HEK293 (cell line): Measurements from ENCODE around the gene ZBTB44.
"Not testable (repeated sequence)": the region's sequence is repeated elsewhere in the genome, so short reads cannot be mapped to it uniquely, and the experiment has no call there.

Source experiments
- CTCF ChIA-PET: fragments of 350-600 bp; formaldehyde crosslinking; extraction: SDS; loops from one replicate; lab custom pipeline; 2021; ENCODE audit warnings: antibody characterized with exemption; lab: Yijun Ruan, JAX
- POLR2A ChIA-PET: fragments of 300-600 bp; formaldehyde crosslinking; extraction: SDS; loops from one replicate; lab custom pipeline; 2020; ENCODE audit warnings: antibody characterized with exemption, inconsistent platforms; lab: Yijun Ruan, JAX
- H3K27ac ChIP-seq: fragments of 200-500 bp; sonication (Bioruptor generic); 2 replicates; pipeline ENCODE4 v1.5.1; 2014; ENCODE audit warnings: low read depth, low read length, control low read depth, inconsistent platforms; ENCODE audit errors: extremely low read depth
- H3K36me3 ChIP-seq, 2 experiments: fragments of 200-500 bp in 1 of 2; sonication (Bioruptor generic) in 1 of 2; 1 replicate in 1 of 2; 2 replicates in 1 of 2; pipeline ENCODE4 v1.5.1; 2014 to 2017; ENCODE audit warnings: inconsistent platforms in 2 of 2, low read length in 2 of 2; ENCODE audit not compliant: control insufficient read depth in 2 of 2, insufficient read depth in 1 of 2
- H3K4me1 ChIP-seq: fragments of 200-500 bp; sonication (Bioruptor generic); 2 replicates; pipeline ENCODE4 v1.5.1; 2014; ENCODE audit warnings: mild to moderate bottlenecking, low read length, inconsistent platforms; ENCODE audit not compliant: control insufficient read depth, insufficient read depth
- H3K4me3 ChIP-seq: 2 replicates; pipeline ENCODE4 v1.5.1; 2011; ENCODE audit warnings: low read depth, mild to moderate bottlenecking, control low read depth, low read length, moderate library complexity
- H3K9me3 ChIP-seq: fragments of 200-500 bp; sonication (Bioruptor generic); 2 replicates; pipeline ENCODE4 v1.5.1; 2014; ENCODE audit warnings: low read depth, low read length, inconsistent platforms; ENCODE audit not compliant: control insufficient read depth, insufficient read depth
- EGR2 ChIP-seq: fragments of 450-650 bp; formaldehyde crosslinking; IDR thresholded peaks from 2 replicates; pipeline ENCODE4 v1.5.1; 2016; ENCODE audit warnings: low read depth, missing biosample characterization, missing genetic modification characterization
- HOXC10 ChIP-seq: sonication (generic); formaldehyde crosslinking; IDR thresholded peaks from 2 replicates; pipeline ENCODE4 v1.8.1; 2023; ENCODE audit warnings: mild to moderate bottlenecking, missing genetic modification reagents
- MYNN ChIP-seq: fragments of 450-650 bp; formaldehyde crosslinking; IDR thresholded peaks from 2 replicates; pipeline ENCODE4 v1.5.1; 2016; ENCODE audit warnings: missing biosample characterization, missing genetic modification characterization, borderline replicate concordance
- REPIN1 ChIP-seq: fragments of 450-650 bp; formaldehyde crosslinking; IDR thresholded peaks from 2 replicates; pipeline ENCODE4 v1.5.1; 2017; ENCODE audit warnings: missing biosample characterization, missing genetic modification characterization, low read depth
- ZBTB7A ChIP-seq: fragments of 450-650 bp; formaldehyde crosslinking; IDR thresholded peaks from 2 replicates; pipeline ENCODE4 v1.5.1; 2016; ENCODE audit warnings: low read depth, missing biosample characterization, missing genetic modification characterization
- ZNF140 ChIP-seq: fragments of 450-650 bp; formaldehyde crosslinking; IDR thresholded peaks from 2 replicates; pipeline ENCODE4 v1.5.1; 2016; ENCODE audit warnings: missing biosample characterization, missing genetic modification characterization
- ZNF280C ChIP-seq: fragments of 450-650 bp; formaldehyde crosslinking; IDR thresholded peaks from 2 replicates; pipeline ENCODE4 v1.5.1; 2016; ENCODE audit warnings: missing biosample characterization, missing genetic modification characterization
- ZNF302 ChIP-seq: fragments of 450-650 bp; formaldehyde crosslinking; IDR thresholded peaks from 2 replicates; pipeline ENCODE4 v1.5.1; 2016; ENCODE audit warnings: missing biosample characterization, missing genetic modification characterization, low read depth
- ZNF324 ChIP-seq: fragments of 450-650 bp; formaldehyde crosslinking; IDR thresholded peaks from 2 replicates; pipeline ENCODE4 v1.5.1; 2016; ENCODE audit warnings: missing biosample characterization, missing genetic modification characterization
- ZNF354C ChIP-seq: fragments of 450-650 bp; formaldehyde crosslinking; IDR thresholded peaks from 2 replicates; pipeline ENCODE4 v1.5.1; 2016; ENCODE audit warnings: missing biosample characterization, missing genetic modification characterization, low read depth, borderline replicate concordance
- ZNF48 ChIP-seq: fragments of 450-650 bp; formaldehyde crosslinking; IDR thresholded peaks from 2 replicates; pipeline ENCODE4 v1.5.1; 2016; ENCODE audit warnings: missing biosample characterization, missing genetic modification characterization
- ZNF560 ChIP-seq: fragments of 450-650 bp; formaldehyde crosslinking; IDR thresholded peaks from 2 replicates; pipeline ENCODE4 v1.5.1; 2017; ENCODE audit warnings: missing biosample characterization, missing genetic modification characterization, borderline replicate concordance
- ZNF623 ChIP-seq: fragments of 450-650 bp; formaldehyde crosslinking; IDR thresholded peaks from 2 replicates; pipeline ENCODE4 v1.5.1; 2016; ENCODE audit warnings: missing biosample characterization, missing genetic modification characterization
- ZNF624 ChIP-seq: fragments of 450-650 bp; formaldehyde crosslinking; IDR thresholded peaks from 2 replicates; pipeline ENCODE4 v1.5.1; 2017; ENCODE audit warnings: missing biosample characterization, missing genetic modification characterization
- ZNF654 ChIP-seq: fragments of 450-650 bp; formaldehyde crosslinking; IDR thresholded peaks from 2 replicates; pipeline ENCODE4 v1.5.1; 2016; ENCODE audit warnings: low read depth, missing biosample characterization, missing genetic modification characterization
- TF ChIP-seq, protein P1 (sequence below): fragments of 450-650 bp; formaldehyde crosslinking; IDR thresholded peaks from 2 replicates; pipeline ENCODE4 v1.5.1; 2016; ENCODE audit warnings: missing biosample characterization, missing genetic modification characterization
- TF ChIP-seq, protein P2 (sequence below): fragments of 450-650 bp; formaldehyde crosslinking; IDR thresholded peaks from 2 replicates; pipeline ENCODE4 v1.5.1; 2016; ENCODE audit warnings: missing biosample characterization, missing genetic modification characterization, low read depth
- TF ChIP-seq, protein P3 (sequence below): fragments of 450-650 bp; formaldehyde crosslinking; IDR thresholded peaks from 2 replicates; pipeline ENCODE4 v1.5.1; 2016; ENCODE audit warnings: missing biosample characterization, missing genetic modification characterization
- TF ChIP-seq, protein P4 (sequence below): fragments of 450-650 bp; formaldehyde crosslinking; IDR thresholded peaks from 2 replicates; pipeline ENCODE4 v1.5.1; 2016; ENCODE audit warnings: missing biosample characterization, missing genetic modification characterization, borderline replicate concordance
- TF ChIP-seq, protein P5 (sequence below): fragments of 450-650 bp; formaldehyde crosslinking; IDR thresholded peaks from 2 replicates; pipeline ENCODE4 v1.5.1; 2016; ENCODE audit warnings: missing biosample characterization, missing genetic modification characterization

Gene ZBTB44

DNA sequence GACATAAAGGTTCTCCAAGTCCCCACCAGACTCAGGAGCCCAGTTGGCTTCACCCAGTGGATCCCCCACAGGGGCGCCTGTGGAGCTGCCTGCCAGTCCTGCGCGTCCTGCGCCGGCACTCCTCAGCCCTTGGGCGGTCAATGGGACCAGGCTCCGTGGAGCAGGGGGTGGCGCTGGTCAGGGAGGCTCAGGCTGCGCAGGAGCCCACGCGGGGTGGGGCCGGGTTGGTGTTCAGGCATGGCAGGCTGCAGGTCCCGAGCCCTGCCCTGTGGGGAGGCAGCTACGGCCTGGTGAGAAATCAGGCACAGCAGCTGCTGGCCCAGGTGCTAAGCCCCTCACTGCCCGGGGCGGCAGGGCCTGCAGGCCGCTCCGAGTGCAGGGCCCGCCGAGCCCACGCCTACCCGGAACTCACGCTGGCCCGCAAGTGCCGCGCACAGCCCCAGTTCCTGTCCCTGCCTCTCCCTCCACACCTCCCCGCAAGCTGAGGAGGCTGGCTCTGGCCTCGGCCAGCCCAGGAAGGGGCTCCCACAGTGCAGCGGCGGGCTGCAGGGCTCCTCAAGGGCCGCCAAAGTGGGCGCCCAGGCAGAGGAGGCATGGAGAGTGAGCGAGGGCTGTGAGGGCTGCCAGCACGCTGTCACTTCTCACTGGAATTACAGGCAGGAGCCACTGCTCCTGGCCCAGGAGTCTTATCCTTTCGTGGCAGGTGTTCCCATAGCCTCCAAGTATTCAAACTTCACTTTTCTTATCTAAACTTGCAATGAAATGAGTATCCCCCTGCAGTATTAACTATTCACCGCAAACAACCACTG is 22.8 kb upstream of the ZBTB44 start:
- no peaks in the 10 kb centered on the region for H3K4me1 ChIP-seq
- ChIA-PET POLR2A (no interaction called here), CTCF (no interaction called here)
- no peak overlapping the region for H3K4me3 ChIP-seq
- H3K9me3 ChIP-seq, result no peaks in the 10 kb centered on the region
- H3K27ac ChIP-seq, result no peak overlapping the region
- no peak for TF ChIP-seq ZBTB7A
- TF ChIP-seq EGR2 (tag by site-specific recombination), result no peak
- TF ChIP-seq ZNF280C (tag by site-specific recombination), result no peak
- TF ChIP-seq, protein P1, sequence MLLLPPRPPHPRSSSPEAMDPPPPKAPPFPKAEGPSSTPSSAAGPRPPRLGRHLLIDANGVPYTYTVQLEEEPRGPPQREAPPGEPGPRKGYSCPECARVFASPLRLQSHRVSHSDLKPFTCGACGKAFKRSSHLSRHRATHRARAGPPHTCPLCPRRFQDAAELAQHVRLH, result no peak
- no peak for TF ChIP-seq ZNF302
- no peak for TF ChIP-seq ZNF354C (tag by site-specific recombination)
- no peak for TF ChIP-seq MYNN (tag by site-specific recombination)
- TF ChIP-seq REPIN1, result no peak
- TF ChIP-seq, protein P2, sequence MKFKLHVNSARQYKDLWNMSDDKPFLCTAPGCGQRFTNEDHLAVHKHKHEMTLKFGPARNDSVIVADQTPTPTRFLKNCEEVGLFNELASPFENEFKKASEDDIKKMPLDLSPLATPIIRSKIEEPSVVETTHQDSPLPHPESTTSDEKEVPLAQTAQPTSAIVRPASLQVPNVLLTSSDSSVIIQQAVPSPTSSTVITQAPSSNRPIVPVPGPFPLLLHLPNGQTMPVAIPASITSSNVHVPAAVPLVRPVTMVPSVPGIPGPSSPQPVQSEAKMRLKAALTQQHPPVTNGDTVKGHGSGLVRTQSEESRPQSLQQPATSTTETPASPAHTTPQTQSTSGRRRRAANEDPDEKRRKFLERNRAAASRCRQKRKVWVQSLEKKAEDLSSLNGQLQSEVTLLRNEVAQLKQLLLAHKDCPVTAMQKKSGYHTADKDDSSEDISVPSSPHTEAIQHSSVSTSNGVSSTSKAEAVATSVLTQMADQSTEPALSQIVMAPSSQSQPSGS, result no peak
- TF ChIP-seq, protein P3, sequence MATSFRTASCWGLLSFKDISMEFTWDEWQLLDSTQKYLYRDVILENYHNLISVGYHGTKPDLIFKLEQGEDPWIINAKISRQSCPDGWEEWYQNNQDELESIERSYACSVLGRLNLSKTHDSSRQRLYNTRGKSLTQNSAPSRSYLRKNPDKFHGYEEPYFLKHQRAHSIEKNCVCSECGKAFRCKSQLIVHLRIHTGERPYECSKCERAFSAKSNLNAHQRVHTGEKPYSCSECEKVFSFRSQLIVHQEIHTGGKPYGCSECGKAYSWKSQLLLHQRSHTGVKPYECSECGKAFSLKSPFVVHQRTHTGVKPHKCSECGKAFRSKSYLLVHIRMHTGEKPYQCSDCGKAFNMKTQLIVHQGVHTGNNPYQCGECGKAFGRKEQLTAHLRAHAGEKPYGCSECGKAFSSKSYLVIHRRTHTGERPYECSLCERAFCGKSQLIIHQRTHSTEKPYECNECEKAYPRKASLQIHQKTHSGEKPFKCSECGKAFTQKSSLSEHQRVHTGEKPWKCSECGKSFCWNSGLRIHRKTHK (tag by site-specific recombination), result no peak
- TF ChIP-seq ZNF654, result no peak
- TF ChIP-seq ZNF560 (tag by site-specific recombination), result no peak
- H3K36me3 ChIP-seq, result no peaks in the 10 kb centered on the region

GRCh38 chr11:130331397-130331796 is 16.7 kb upstream of the ZBTB44 start:
- POLR2A ChIA-PET, H3K27ac ChIP-seq, H3K4me1 ChIP-seq, H3K36me3 ChIP-seq, CTCF ChIA-PET, H3K4me3 ChIP-seq, H3K9me3 ChIP-seq: not testable (repeated sequence)

GRCh38 chr11:130330101-130330684 is 15.5 kb upstream of the ZBTB44 start:
- Histone ChIP-seq H3K36me3 (no peaks in the 10 kb centered on the region), H3K9me3 (no peaks in the 10 kb centered on the region), H3K4me3 (no peak overlapping the region), H3K27ac (no peak overlapping the region), H3K4me1 (no peaks in the 10 kb centered on the region)
- ChIA-PET CTCF (interaction anchor here (0.5 to 1.0 kb wide), 3 partner anchors 102 to 268 kb away, joined by 3 to 4 read pairs (median 4); no protein-coding TSS in a partner anchor), POLR2A (interaction anchor here (0.7 kb wide), 1 partner anchor 250 kb away, joined by 3 read pairs; no protein-coding TSS in a partner anchor)
- TF ChIP-seq ZNF560 (tag by site-specific recombination) (no peak), ZNF324 (tag by site-specific recombination) (no peak), ZNF623 (tag by site-specific recombination) (no peak), HOXC10 (no peak), ZNF48 (tag by site-specific recombination) (no peak), ZNF624 (tag by site-specific recombination) (no peak), ZNF140 (tag by site-specific recombination) (no peak), ZNF302 (no peak)
- TF ChIP-seq, protein P4, sequence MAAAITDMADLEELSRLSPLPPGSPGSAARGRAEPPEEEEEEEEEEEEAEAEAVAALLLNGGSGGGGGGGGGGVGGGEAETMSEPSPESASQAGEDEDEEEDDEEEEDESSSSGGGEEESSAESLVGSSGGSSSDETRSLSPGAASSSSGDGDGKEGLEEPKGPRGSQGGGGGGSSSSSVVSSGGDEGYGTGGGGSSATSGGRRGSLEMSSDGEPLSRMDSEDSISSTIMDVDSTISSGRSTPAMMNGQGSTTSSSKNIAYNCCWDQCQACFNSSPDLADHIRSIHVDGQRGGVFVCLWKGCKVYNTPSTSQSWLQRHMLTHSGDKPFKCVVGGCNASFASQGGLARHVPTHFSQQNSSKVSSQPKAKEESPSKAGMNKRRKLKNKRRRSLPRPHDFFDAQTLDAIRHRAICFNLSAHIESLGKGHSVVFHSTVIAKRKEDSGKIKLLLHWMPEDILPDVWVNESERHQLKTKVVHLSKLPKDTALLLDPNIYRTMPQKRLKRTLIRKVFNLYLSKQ, result no peak
- TF ChIP-seq, protein P5, sequence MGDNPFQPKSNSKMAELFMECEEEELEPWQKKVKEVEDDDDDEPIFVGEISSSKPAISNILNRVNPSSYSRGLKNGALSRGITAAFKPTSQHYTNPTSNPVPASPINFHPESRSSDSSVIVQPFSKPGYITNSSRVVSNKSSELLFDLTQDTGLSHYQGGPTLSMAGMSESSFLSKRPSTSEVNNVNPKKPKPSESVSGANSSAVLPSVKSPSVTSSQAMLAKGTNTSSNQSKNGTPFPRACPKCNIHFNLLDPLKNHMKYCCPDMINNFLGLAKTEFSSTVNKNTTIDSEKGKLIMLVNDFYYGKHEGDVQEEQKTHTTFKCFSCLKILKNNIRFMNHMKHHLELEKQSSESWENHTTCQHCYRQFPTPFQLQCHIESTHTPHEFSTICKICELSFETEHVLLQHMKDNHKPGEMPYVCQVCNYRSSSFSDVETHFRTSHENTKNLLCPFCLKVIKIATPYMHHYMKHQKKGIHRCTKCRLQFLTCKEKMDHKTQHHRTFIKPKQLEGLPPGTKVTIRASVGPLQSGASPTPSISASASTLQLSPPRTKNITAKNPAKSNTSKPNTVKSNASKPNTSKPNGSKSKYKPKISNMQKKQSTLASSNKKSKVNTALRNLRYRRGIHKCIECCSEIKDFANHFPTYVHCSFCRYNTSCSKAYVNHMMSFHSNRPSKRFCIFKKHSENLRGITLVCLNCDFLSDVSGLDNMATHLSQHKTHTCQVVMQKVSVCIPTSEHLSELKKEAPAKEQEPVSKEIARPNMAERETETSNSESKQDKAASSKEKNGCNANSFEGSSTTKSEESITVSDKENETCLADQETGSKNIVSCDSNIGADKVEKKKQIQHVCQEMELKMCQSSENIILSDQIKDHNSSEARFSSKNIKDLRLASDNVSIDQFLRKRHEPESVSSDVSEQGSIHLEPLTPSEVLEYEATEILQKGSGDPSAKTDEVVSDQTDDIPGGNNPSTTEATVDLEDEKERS (tag by site-specific recombination), result no peak
